Lung (tissue), 12 donors: ENCODE results near the gene PPP1R3F. TPM values are rescaled to one million over a fixed set of nuclear protein-coding genes. Genes with fewer than 3 reads are reported as not detected.

Experiments
- ATAC-seq: fragments of 200-7000 bp; cut with Tn5 transposase; one replicate; pipeline ENCODE4 v1.9.1; 2020; ENCODE audit warnings: moderate number of reproducible peaks; ENCODE audit not compliant: insufficient read depth, low FRiP score
- DNase-seq, 3 donors: peaks; one replicate each; pipeline ENCODE4 v3.0.0-alpha.2; 2013 to 2017
- H3K27ac ChIP-seq, 2 donors: one replicate each; pipeline ENCODE4 v1.5.1; 2013; ENCODE audit warnings: mild to moderate bottlenecking in 2 of 2, moderate library complexity in 2 of 2, control low read depth in 1 of 2, inconsistent platforms in 1 of 2, low read depth in 1 of 2, low read length in 1 of 2
- H3K27me3 ChIP-seq, 3 donors: one replicate each; pipeline ENCODE4 v1.5.1; 2013; ENCODE audit warnings: low read length in 2 of 3; ENCODE audit not compliant: control insufficient read depth in 3 of 3, insufficient read depth in 3 of 3
- H3K36me3 ChIP-seq, 4 donors: one replicate each; pipeline ENCODE4 v1.5.1; 2013; ENCODE audit warnings: low read length in 4 of 4, mild to moderate bottlenecking in 1 of 4, moderate library complexity in 1 of 4; ENCODE audit not compliant: control insufficient read depth in 4 of 4, insufficient read depth in 4 of 4
- H3K4me1 ChIP-seq, 5 donors: one replicate each; pipeline ENCODE4 v1.5.1; 2013; ENCODE audit warnings: low read length in 5 of 5, mild to moderate bottlenecking in 2 of 5, moderate library complexity in 1 of 5; ENCODE audit not compliant: control insufficient read depth in 5 of 5, insufficient read depth in 5 of 5
- H3K4me3 ChIP-seq: one replicate; pipeline ENCODE4 v1.5.1; 2013; ENCODE audit warnings: mild to moderate bottlenecking, control low read depth, moderate library complexity
- H3K9ac ChIP-seq, 2 donors: one replicate each; pipeline ENCODE4 v1.5.1; 2013; ENCODE audit warnings: low read length in 2 of 2, control low read depth in 1 of 2; ENCODE audit not compliant: insufficient read depth in 1 of 2
- H3K9me3 ChIP-seq, 4 donors: one replicate each; pipeline ENCODE4 v1.5.1; 2013; ENCODE audit warnings: low read length in 3 of 4, mild to moderate bottlenecking in 1 of 4, moderate library complexity in 1 of 4; ENCODE audit not compliant: control insufficient read depth in 4 of 4, insufficient read depth in 3 of 4
- CTCF ChIP-seq: IDR thresholded peaks from 2 replicates; pipeline ENCODE4 v1.5.1; 2012; ENCODE audit warnings: mild to moderate bottlenecking; ENCODE audit errors: control extremely low read depth, extremely low read depth
- WGBS, 2 donors: extraction: QIAGEN DNeasy Blood & Tissue Kit; methylation state at CpG; one replicate each; pipeline ENCODE4 v1.1.7; 2013; 5-methylcytosine and 5-hydroxymethylcytosine counted together
- polyA plus RNA-seq, 2 donors: library from polyadenylated mRNA; stranded (reverse); fragments of 200-250 nt; gene quantifications; one replicate each; pipeline ENCODE4 v1.2.1, GENCODE V29; 2013
- total RNA-seq, 2 donors: library from RNA; depleted of rRNA in 1 of 2; stranded (reverse); fragments of >200 nt in 1 of 2; gene quantifications; one replicate each; pipeline ENCODE4 v1.2.1, GENCODE V29; 2014 to 2021
- donor health status: control.
- donor health status: control.
- donor health status: Bipolar disorder and iron deficiency.
- donor health status: healthy.
- donor health status: DM: yes; HTN: yes; CAD: no.

The PPP1R3F gene
- total and polyA plus RNA-seq, 4 donors: 2.0 to 7.6 (median 4.4) TPM

GRCh38 chrX:49225858-49226257, 43.7 kb upstream of the PPP1R3F start:
- H3K9me3 ChIP-seq: peaks cover 0 to 10% (median 1%) of the 10 kb centered on the region in 4 donors
- WGBS, 2 donors: 71 to 78% methylated on average over 14 of the region's 14 CpGs
- DNase-seq: no peak
- no peak for ATAC-seq
- TF ChIP-seq CTCF: no peak
- H3K4me1 ChIP-seq: no peaks in the 10 kb centered on the region
- H3K9ac ChIP-seq: no peak overlapping the region
- no peak overlapping the region for H3K4me3 ChIP-seq
- H3K36me3 ChIP-seq: no peaks in the 10 kb centered on the region
- no peaks in the 10 kb centered on the region for H3K27me3 ChIP-seq
- H3K27ac ChIP-seq: no peak overlapping the region

GRCh38 chrX:49226946-49227345, 42.6 kb upstream of the PPP1R3F start:
- Histone ChIP-seq H3K27ac (no peak overlapping the region), H3K27me3 (no peaks in the 10 kb centered on the region), H3K4me1 (no peaks in the 10 kb centered on the region), H3K36me3 (no peaks in the 10 kb centered on the region), H3K9me3 (peaks cover 0 to 10% (median 1%) of the 10 kb centered on the region in 4 donors), H3K9ac (no peak overlapping the region), H3K4me3 (no peak overlapping the region)
- DNase-seq (no peak), ATAC-seq (no peak)
- TF ChIP-seq CTCF: no peak
- 89 to 98% methylated on average over 9 of the region's 9 CpGs for WGBS, 2 donors

GRCh38 chrX:49227726-49228125, 41.9 kb upstream of the PPP1R3F start:
- ATAC-seq (no peak), DNase-seq (no peak)
- H3K36me3 ChIP-seq: no peaks in the 10 kb centered on the region
- no peak overlapping the region for H3K9ac ChIP-seq
- TF ChIP-seq CTCF: no peak
- H3K27me3 ChIP-seq: no peaks in the 10 kb centered on the region
- WGBS, 2 donors: 78 to 100% methylated on average over 1 to 2 of the region's 2 CpGs
- H3K9me3 ChIP-seq: peaks cover 0 to 10% (median 1%) of the 10 kb centered on the region in 4 donors
- no peak overlapping the region for H3K4me3 ChIP-seq
- no peaks in the 10 kb centered on the region for H3K4me1 ChIP-seq
- no peak overlapping the region for H3K27ac ChIP-seq

GRCh38 chrX:49228185-49228584, 41.4 kb upstream of the PPP1R3F start:
- no peak for TF ChIP-seq CTCF
- Histone ChIP-seq H3K4me1 (no peaks in the 10 kb centered on the region), H3K27me3 (no peaks in the 10 kb centered on the region), H3K27ac (no peak overlapping the region), H3K9me3 (peaks cover 0 to 5% (median 1%) of the 10 kb centered on the region in 4 donors), H3K9ac (no peak overlapping the region), H3K36me3 (no peaks in the 10 kb centered on the region), H3K4me3 (no peak overlapping the region)
- DNase-seq (no peak), ATAC-seq (no peak)
- WGBS, 2 donors: 86 to 94% methylated on average over 16 to 17 of the region's 17 CpGs
